ENCODE data around the gene KRT72. TPM values are rescaled to one million over a fixed set of nuclear protein-coding genes. Genes with fewer than 3 reads are reported as not detected.

Gene KRT72
- polyA plus RNA-seq, 1 donor (not counting 4 experiments of a cell fraction or from before 2014, with no cell fraction given) = not detected

DNA sequence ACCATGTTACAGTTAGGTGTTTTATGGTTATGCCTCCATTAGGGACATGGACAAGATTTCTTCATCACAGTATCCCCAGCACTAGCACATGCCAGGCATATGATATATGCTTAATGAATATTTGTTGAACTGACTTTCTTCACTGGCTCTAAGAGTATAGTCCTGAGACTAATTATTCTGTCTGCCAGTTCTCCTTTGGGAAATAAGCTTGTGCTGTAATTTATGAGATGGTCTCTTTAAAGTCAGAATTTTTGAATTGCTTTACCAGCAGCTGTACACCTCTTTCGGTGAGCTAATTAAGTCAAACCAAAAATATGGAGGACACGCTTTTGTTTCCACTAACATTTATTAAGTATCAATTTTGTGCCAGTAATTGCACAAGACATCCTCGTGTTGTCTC lies 4.8 kb upstream of the KRT72 start:
- no peaks in the 10 kb centered on the region for H3K79me2 ChIP-seq (ENCODE audit: control insufficient read depth, insufficient read depth, low read length)
- H4K20me1 ChIP-seq (ENCODE audit: control insufficient read depth, extremely low read depth, insufficient read depth, low read length) = no peaks in the 10 kb centered on the region
- no peaks in the 10 kb centered on the region for H3K4me1 ChIP-seq (ENCODE audit: control insufficient read depth, extremely low read depth, insufficient read depth, low read length)
- no peak overlapping the region for H2AFZ ChIP-seq (ENCODE audit: control insufficient read depth, low read length)
- H3K9ac ChIP-seq (ENCODE audit: control insufficient read depth, extremely low read depth, insufficient read depth, low read length) = no peak overlapping the region
- dilution Hi-C loops (cut with MboI; ENCODE audit: extremely low pct_ligation_motif_present, low sequenced_read_pairs) = no loop called here
- FAIRE-seq (peak; percentile 13), DNase-seq (ENCODE audit: low read depth, low spot score) (no peak)
- TF ChIP-seq EZH2 (IDR thresholded peaks at IDR 0.05; ENCODE audit: low read length) = no peak
- TF ChIP-seq, protein P1, sequence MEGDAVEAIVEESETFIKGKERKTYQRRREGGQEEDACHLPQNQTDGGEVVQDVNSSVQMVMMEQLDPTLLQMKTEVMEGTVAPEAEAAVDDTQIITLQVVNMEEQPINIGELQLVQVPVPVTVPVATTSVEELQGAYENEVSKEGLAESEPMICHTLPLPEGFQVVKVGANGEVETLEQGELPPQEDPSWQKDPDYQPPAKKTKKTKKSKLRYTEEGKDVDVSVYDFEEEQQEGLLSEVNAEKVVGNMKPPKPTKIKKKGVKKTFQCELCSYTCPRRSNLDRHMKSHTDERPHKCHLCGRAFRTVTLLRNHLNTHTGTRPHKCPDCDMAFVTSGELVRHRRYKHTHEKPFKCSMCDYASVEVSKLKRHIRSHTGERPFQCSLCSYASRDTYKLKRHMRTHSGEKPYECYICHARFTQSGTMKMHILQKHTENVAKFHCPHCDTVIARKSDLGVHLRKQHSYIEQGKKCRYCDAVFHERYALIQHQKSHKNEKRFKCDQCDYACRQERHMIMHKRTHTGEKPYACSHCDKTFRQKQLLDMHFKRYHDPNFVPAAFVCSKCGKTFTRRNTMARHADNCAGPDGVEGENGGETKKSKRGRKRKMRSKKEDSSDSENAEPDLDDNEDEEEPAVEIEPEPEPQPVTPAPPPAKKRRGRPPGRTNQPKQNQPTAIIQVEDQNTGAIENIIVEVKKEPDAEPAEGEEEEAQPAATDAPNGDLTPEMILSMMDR (optimal IDR thresholded peaks at IDR 0.05 in 1 of 3, IDR thresholded peaks at IDR 0.05 in 1 of 3, conservative IDR thresholded peaks at IDR 0.05 in 1 of 3; ENCODE audit: extremely low read depth in 1 of 3, insufficient read depth in 2 of 3, low read length in 3 of 3) = no peak
- H3K9me3 ChIP-seq (ENCODE audit: control insufficient read depth, low read depth, low read length) = no peaks in the 10 kb centered on the region
- H3K27ac ChIP-seq (ENCODE audit: control insufficient read depth, insufficient read depth, low read length) = no peak overlapping the region
- no peaks in the 10 kb centered on the region for H3K9me1 ChIP-seq (ENCODE audit: control insufficient read depth, extremely low read depth, insufficient read depth, low read length)
- H3K27me3 ChIP-seq (ENCODE audit: control insufficient read depth, extremely low read depth, insufficient read depth, low read length) = peaks cover 25% of the 10 kb centered on the region
- H3K4me2 ChIP-seq (ENCODE audit: control insufficient read depth, extremely low read depth, insufficient read depth, low read depth, low read length) = no peak overlapping the region
- H3K36me3 ChIP-seq (ENCODE audit: control insufficient read depth in 2 of 2, extremely low read depth in 1 of 2, insufficient read depth in 2 of 2, low read length in 2 of 2) = no peaks in the 10 kb centered on the region
- H3K4me3 ChIP-seq (ENCODE audit: control insufficient read depth in 2 of 3, extremely low read depth in 1 of 3, insufficient read depth in 2 of 3, low read depth in 1 of 3, low read length in 3 of 3) = no peak overlapping the region

DNA sequence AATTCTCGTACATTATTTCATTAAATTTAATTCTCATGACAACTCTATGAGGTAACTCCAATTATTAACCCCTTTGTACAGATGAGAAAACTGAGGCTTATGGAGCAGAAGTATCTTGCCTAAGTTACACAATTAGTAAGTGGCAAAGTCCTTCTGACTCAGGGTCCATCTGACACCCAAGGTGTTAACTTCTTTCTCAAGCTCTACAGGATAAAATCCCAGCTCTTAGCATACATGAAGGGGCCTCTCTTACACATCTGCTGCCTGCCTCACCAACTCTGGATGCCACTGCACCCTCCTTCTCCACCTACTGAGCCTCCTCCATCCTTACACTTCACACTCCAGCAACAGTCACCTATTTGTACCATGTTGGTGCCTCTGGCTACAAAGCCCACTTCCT lies 4.3 kb upstream of the KRT72 start:
- no peak for DNase-seq (ENCODE audit: low read depth, low spot score)
- no peak for FAIRE-seq
- H3K4me2 ChIP-seq (ENCODE audit: control insufficient read depth, extremely low read depth, insufficient read depth, low read depth, low read length) = no peak overlapping the region
- no peaks in the 10 kb centered on the region for H3K79me2 ChIP-seq (ENCODE audit: control insufficient read depth, insufficient read depth, low read length)
- no peaks in the 10 kb centered on the region for H4K20me1 ChIP-seq (ENCODE audit: control insufficient read depth, extremely low read depth, insufficient read depth, low read length)
- H3K9ac ChIP-seq (ENCODE audit: control insufficient read depth, extremely low read depth, insufficient read depth, low read length) = no peak overlapping the region
- dilution Hi-C loops (cut with MboI; ENCODE audit: extremely low pct_ligation_motif_present, low sequenced_read_pairs) = no loop called here
- no peaks in the 10 kb centered on the region for H3K9me1 ChIP-seq (ENCODE audit: control insufficient read depth, extremely low read depth, insufficient read depth, low read length)
- peaks cover 25% of the 10 kb centered on the region for H3K27me3 ChIP-seq (ENCODE audit: control insufficient read depth, extremely low read depth, insufficient read depth, low read length)
- no peaks in the 10 kb centered on the region for H3K36me3 ChIP-seq (ENCODE audit: control insufficient read depth in 2 of 2, extremely low read depth in 1 of 2, insufficient read depth in 2 of 2, low read length in 2 of 2)
- no peak overlapping the region for H3K27ac ChIP-seq (ENCODE audit: control insufficient read depth, insufficient read depth, low read length)
- TF ChIP-seq EZH2 (IDR thresholded peaks at IDR 0.05; ENCODE audit: low read length) = no peak
- TF ChIP-seq, protein P1 (optimal IDR thresholded peaks at IDR 0.05 in 1 of 3, IDR thresholded peaks at IDR 0.05 in 1 of 3, conservative IDR thresholded peaks at IDR 0.05 in 1 of 3; ENCODE audit: extremely low read depth in 1 of 3, insufficient read depth in 2 of 3, low read length in 3 of 3) = no peak
- H3K9me3 ChIP-seq (ENCODE audit: control insufficient read depth, low read depth, low read length) = no peaks in the 10 kb centered on the region
- no peaks in the 10 kb centered on the region for H3K4me1 ChIP-seq (ENCODE audit: control insufficient read depth, extremely low read depth, insufficient read depth, low read length)
- H3K4me3 ChIP-seq (ENCODE audit: control insufficient read depth in 2 of 3, extremely low read depth in 1 of 3, insufficient read depth in 2 of 3, low read depth in 1 of 3, low read length in 3 of 3) = no peak overlapping the region
- H2AFZ ChIP-seq (ENCODE audit: control insufficient read depth, low read length) = no peak overlapping the region

All from keratinocyte (primary cell).